ENCODE data around the gene CD38. TPM values are rescaled to one million over a fixed set of nuclear protein-coding genes. Genes with fewer than 3 reads are reported as not detected.

Gene CD38
- total and polyA plus RNA-seq, 2 experiments from 2014 or later: not detected

- Histone ChIP-seq H3K4me3 (no peak overlapping the region), H3K4me1 (ENCODE audit: low read depth) (no peaks in the 10 kb centered on the region), H3K27ac (no peak overlapping the region), H3K36me3 (no peaks in the 10 kb centered on the region), H3K9me3 (ENCODE audit: low read depth) (no peaks in the 10 kb centered on the region), H3K27me3 (peaks cover 78% of the 10 kb centered on the region)
- no peak for TF ChIP-seq CTCF (IDR thresholded peaks at IDR 0.05; ENCODE audit: low read depth, low read length)
- DNase-seq (ENCODE audit: low read depth in 1 of 2, low spot score in 1 of 2): no peak
Observed at GRCh38 chr4:15774020-15774420, 4.1 kb upstream of the CD38 start.

DNA sequence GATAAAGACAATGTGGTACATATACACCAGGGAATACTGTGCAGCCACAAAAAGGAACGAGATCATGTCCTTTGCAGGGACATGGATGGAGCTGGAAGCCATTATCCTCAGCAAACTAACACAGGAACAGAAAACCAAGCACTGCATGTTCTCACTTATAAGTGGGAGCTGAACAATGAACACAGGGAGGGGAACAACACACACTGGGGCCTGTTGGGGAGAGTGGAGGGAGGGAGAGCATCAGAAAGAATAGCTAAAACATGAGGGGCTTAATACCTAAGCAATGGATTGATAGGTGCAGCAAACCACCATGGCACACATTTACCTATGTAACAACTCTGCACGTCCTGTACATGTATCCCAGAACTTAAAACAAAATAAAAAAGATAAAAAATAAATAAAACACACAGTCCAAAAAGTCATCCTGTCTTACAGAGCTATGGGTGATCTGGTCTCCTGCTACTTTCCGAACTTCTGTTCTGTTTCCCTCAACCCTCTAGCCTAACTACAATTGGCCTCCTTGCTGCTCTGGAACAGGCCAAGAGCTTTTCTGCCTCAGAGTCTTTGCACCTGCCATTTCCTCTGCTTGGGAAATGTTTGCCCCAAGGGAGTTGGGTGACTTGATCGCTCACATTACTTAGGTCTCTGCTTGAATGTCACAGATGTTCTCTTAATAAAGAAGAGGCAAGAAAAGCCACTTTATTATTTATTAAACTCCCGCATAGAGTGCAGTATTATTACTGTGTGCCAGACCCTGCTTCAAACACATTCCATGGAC is 1.1 kb upstream of the CD38 start:
- peaks cover 97% of the 10 kb centered on the region for H3K27me3 ChIP-seq
- H3K36me3 ChIP-seq: no peaks in the 10 kb centered on the region
- no peak for DNase-seq (ENCODE audit: low read depth in 1 of 2, low spot score in 1 of 2)
- H3K9me3 ChIP-seq (ENCODE audit: low read depth): no peaks in the 10 kb centered on the region
- H3K27ac ChIP-seq: no peak overlapping the region
- H3K4me3 ChIP-seq: no peak overlapping the region
- no peaks in the 10 kb centered on the region for H3K4me1 ChIP-seq (ENCODE audit: low read depth)
- TF ChIP-seq CTCF (IDR thresholded peaks at IDR 0.05; ENCODE audit: low read depth, low read length): no peak

DNA sequence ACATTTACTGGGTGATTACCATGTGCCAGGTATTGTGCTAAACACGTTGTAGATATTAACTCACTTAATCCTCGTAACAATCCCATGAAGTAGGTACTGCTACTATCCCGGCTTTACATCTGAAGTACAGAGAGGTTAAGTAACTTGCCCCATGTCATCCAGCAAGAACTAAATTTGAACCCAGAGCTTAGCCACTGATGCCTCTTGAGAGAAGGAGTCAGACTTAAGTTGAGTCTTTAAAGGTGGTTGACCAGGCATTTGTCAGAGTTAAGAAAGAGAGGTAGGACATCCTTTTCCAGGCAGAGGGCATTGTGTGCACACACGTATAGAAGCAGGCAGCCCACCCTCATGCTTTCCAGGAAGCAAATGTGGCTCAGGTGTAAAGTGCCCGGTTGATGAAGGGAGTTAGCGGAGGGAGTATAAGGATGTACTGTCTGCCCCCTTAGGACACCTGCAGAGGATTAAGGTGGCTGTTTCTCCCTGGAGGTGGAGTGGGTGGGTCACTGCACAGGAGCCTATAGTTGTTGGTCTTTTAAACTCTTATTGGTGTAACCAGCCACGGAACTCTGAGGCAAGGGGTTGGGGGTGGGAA is 335 bp upstream of the CD38 start:
- Histone ChIP-seq H3K4me1 (ENCODE audit: low read depth) (no peaks in the 10 kb centered on the region), H3K9me3 (ENCODE audit: low read depth) (no peaks in the 10 kb centered on the region), H3K4me3 (peak overlapping the region; percentile 33), H3K27me3 (peaks cover 90% of the 10 kb centered on the region), H3K27ac (no peak overlapping the region), H3K36me3 (no peaks in the 10 kb centered on the region)
- no peak for DNase-seq (ENCODE audit: low read depth in 1 of 2, low spot score in 1 of 2)
- no peak for TF ChIP-seq CTCF (IDR thresholded peaks at IDR 0.05; ENCODE audit: low read depth, low read length)

DNA sequence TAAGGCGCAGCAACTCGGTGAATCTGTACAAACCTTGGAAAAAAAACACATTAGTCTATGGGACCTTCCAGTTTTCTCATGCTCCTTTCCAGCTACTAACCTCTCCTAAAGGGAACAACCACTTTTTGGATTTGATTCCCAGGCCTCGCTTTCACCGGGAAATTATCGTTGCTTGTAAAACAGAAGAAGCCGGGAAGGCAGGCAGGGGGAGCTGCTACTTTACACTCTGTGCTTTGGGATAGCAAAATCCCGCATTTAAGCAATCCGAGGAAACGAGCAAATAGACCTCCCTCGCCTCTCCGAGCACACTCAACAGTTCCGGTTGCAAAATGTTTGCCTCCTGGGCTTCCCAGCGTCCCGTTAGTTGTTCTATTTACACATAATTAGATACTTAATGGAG is 1.2 kb downstream of the CD38 start:
- peaks cover 75% of the 10 kb centered on the region for H3K27me3 ChIP-seq
- DNase-seq (ENCODE audit: low read depth in 1 of 2, low spot score in 1 of 2): peak; percentile 64 to 87
- H3K4me3 ChIP-seq: peak overlapping the region; percentile 33
- no peaks in the 10 kb centered on the region for H3K36me3 ChIP-seq
- TF ChIP-seq CTCF (IDR thresholded peaks at IDR 0.05; ENCODE audit: low read depth, low read length): peak; percentile 65
- no peak overlapping the region for H3K27ac ChIP-seq
- H3K9me3 ChIP-seq (ENCODE audit: low read depth): no peaks in the 10 kb centered on the region
- H3K4me1 ChIP-seq (ENCODE audit: low read depth): no peaks in the 10 kb centered on the region

GRCh38 chr4:15779809-15780208 is 1.7 kb downstream of the CD38 start:
- Histone ChIP-seq H3K27me3 (peaks cover 70% of the 10 kb centered on the region), H3K9me3 (ENCODE audit: low read depth) (no peaks in the 10 kb centered on the region), H3K36me3 (no peaks in the 10 kb centered on the region), H3K27ac (no peak overlapping the region), H3K4me3 (no peak overlapping the region), H3K4me1 (ENCODE audit: low read depth) (no peaks in the 10 kb centered on the region)
- no peak for TF ChIP-seq CTCF (IDR thresholded peaks at IDR 0.05; ENCODE audit: low read depth, low read length)
- peak in 1 of 2 donors; percentile 17 for DNase-seq (ENCODE audit: low read depth in 1 of 2, low spot score in 1 of 2)

Measured in cardiac muscle cell (in vitro differentiated cells and primary cell).